Measurements from ENCODE around the gene SIN3B.

GRCh38 chr19:16915135-16915534 is 85.9 kb downstream of the SIN3B start:
- TF ChIP-seq, protein P1, sequence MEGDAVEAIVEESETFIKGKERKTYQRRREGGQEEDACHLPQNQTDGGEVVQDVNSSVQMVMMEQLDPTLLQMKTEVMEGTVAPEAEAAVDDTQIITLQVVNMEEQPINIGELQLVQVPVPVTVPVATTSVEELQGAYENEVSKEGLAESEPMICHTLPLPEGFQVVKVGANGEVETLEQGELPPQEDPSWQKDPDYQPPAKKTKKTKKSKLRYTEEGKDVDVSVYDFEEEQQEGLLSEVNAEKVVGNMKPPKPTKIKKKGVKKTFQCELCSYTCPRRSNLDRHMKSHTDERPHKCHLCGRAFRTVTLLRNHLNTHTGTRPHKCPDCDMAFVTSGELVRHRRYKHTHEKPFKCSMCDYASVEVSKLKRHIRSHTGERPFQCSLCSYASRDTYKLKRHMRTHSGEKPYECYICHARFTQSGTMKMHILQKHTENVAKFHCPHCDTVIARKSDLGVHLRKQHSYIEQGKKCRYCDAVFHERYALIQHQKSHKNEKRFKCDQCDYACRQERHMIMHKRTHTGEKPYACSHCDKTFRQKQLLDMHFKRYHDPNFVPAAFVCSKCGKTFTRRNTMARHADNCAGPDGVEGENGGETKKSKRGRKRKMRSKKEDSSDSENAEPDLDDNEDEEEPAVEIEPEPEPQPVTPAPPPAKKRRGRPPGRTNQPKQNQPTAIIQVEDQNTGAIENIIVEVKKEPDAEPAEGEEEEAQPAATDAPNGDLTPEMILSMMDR (IDR thresholded peaks at IDR 0.05), result no peak
- no peak for TF ChIP-seq POLR2A (IDR thresholded peaks at IDR 0.05)

Measured in adrenal gland (tissue), 5 donors.